Sigmoid colon (tissue), 3 donors: ENCODE data around the gene UBP1.

Experiments
- CTCF ChIP-seq, 4 experiments: fragments of 450-650 bp in 3 of 4; fragments of 200-600 bp in 1 of 4; IDR thresholded peaks; one replicate each; pipeline ENCODE4 v1.5.1; 2016 to 2019; ENCODE audit warnings: antibody characterized with exemption in 4 of 4, mild to moderate bottlenecking in 3 of 4, moderate library complexity in 2 of 4
- POLR2A ChIP-seq, 2 donors: fragments of 450-650 bp; IDR thresholded peaks; one replicate each; pipeline ENCODE4 v1.6.1; 2016; ENCODE audit warnings: antibody characterized with exemption in 2 of 2, mild to moderate bottlenecking in 2 of 2, moderate library complexity in 2 of 2

- TF ChIP-seq CTCF (IDR thresholded peaks at IDR 0.05) (no peak), POLR2A (IDR thresholded peaks at IDR 0.05) (no peak)
These were observed 7.8 kb upstream of the UBP1 start for GRCh38 chr3:33447958-33448357.
